Ishikawa (cell line): ENCODE results near the gene NEK1.

Experiments used
- CEBPB ChIP-seq: IDR thresholded peaks from 2 replicates; pipeline ENCODE4 v1.6.1; 2012
- CREB1 ChIP-seq: IDR thresholded peaks from 2 replicates; pipeline ENCODE4 v1.6.1; 2012; ENCODE audit warnings: low read depth
- EGR1 ChIP-seq: IDR thresholded peaks from 2 replicates; pipeline ENCODE4 v1.6.1; 2012
- EP300 ChIP-seq: IDR thresholded peaks from 2 replicates; pipeline ENCODE4 v1.6.1; 2012; ENCODE audit warnings: borderline replicate concordance
- FOXM1 ChIP-seq: IDR thresholded peaks from 2 replicates; pipeline ENCODE4 v1.6.1; 2012; ENCODE audit warnings: low read depth, borderline replicate concordance
- MAX ChIP-seq: IDR thresholded peaks from 2 replicates; pipeline ENCODE4 v1.6.1; 2012
- NFIC ChIP-seq: IDR thresholded peaks from 2 replicates; pipeline ENCODE4 v1.6.1; 2012
- RAD21 ChIP-seq: IDR thresholded peaks from 2 replicates; pipeline ENCODE4 v1.6.1; 2012; ENCODE audit warnings: low read depth
- TAF1 ChIP-seq: IDR thresholded peaks from 2 replicates; pipeline ENCODE4 v1.6.1; 2012; ENCODE audit warnings: low read depth, mild to moderate bottlenecking
- TCF12 ChIP-seq: IDR thresholded peaks from 2 replicates; pipeline ENCODE4 v1.6.1; 2012; ENCODE audit warnings: low read depth
- TEAD4 ChIP-seq: IDR thresholded peaks from 2 replicates; pipeline ENCODE4 v1.6.1; 2012
- YY1 ChIP-seq: IDR thresholded peaks from 2 replicates; pipeline ENCODE4 v1.6.1; 2012; ENCODE audit warnings: low read depth
- ZBTB7A ChIP-seq: IDR thresholded peaks from 2 replicates; pipeline ENCODE4 v1.6.1; 2012; ENCODE audit warnings: low read depth
- TF ChIP-seq, protein P1 (sequence below): IDR thresholded peaks from 2 replicates; pipeline ENCODE4 v1.6.1; 2012; ENCODE audit warnings: low read depth, mild to moderate bottlenecking
- TF ChIP-seq, protein P2 (sequence below): IDR thresholded peaks from 2 replicates; pipeline ENCODE4 v1.6.1; 2012

Gene NEK1

DNA sequence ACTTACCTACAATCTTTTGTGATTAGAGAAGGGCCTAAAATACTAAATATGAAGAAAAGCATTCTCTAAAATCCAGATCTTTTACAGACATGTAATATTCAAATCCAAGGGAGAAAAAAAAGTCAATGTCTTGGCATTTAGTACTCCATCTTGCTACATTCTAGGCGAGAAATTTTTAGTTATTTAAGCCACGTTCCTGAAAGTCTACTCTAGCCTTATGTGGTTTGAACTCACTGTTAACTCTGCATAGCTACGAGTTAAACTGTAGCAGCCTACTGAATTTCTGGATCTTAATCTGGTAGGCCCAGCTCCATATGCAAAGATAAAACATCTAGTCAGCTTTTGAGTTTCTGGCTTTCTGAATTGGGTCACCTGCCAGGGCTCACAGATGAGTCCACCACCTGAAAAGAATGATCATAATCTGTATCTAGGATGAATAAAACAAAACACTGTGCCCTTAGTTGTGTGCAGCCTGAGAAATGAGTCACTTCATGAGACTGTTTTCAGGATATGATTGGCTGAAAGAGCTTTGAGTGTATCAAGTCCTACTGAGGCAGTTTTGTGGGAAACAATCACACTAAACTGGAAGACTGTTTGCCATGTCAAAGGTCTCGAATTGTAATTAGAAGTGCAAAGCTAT, 3.2 kb upstream of the NEK1 start:
- TF ChIP-seq YY1 (no peak), TEAD4 (no peak), FOXM1 (no peak), CEBPB (no peak), CREB1 (no peak), TAF1 (no peak), RAD21 (no peak), NFIC (no peak), TCF12 (no peak), ZBTB7A (no peak), EP300 (no peak)
- TF ChIP-seq, protein P1, sequence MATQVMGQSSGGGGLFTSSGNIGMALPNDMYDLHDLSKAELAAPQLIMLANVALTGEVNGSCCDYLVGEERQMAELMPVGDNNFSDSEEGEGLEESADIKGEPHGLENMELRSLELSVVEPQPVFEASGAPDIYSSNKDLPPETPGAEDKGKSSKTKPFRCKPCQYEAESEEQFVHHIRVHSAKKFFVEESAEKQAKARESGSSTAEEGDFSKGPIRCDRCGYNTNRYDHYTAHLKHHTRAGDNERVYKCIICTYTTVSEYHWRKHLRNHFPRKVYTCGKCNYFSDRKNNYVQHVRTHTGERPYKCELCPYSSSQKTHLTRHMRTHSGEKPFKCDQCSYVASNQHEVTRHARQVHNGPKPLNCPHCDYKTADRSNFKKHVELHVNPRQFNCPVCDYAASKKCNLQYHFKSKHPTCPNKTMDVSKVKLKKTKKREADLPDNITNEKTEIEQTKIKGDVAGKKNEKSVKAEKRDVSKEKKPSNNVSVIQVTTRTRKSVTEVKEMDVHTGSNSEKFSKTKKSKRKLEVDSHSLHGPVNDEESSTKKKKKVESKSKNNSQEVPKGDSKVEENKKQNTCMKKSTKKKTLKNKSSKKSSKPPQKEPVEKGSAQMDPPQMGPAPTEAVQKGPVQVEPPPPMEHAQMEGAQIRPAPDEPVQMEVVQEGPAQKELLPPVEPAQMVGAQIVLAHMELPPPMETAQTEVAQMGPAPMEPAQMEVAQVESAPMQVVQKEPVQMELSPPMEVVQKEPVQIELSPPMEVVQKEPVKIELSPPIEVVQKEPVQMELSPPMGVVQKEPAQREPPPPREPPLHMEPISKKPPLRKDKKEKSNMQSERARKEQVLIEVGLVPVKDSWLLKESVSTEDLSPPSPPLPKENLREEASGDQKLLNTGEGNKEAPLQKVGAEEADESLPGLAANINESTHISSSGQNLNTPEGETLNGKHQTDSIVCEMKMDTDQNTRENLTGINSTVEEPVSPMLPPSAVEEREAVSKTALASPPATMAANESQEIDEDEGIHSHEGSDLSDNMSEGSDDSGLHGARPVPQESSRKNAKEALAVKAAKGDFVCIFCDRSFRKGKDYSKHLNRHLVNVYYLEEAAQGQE: no peak

DNA sequence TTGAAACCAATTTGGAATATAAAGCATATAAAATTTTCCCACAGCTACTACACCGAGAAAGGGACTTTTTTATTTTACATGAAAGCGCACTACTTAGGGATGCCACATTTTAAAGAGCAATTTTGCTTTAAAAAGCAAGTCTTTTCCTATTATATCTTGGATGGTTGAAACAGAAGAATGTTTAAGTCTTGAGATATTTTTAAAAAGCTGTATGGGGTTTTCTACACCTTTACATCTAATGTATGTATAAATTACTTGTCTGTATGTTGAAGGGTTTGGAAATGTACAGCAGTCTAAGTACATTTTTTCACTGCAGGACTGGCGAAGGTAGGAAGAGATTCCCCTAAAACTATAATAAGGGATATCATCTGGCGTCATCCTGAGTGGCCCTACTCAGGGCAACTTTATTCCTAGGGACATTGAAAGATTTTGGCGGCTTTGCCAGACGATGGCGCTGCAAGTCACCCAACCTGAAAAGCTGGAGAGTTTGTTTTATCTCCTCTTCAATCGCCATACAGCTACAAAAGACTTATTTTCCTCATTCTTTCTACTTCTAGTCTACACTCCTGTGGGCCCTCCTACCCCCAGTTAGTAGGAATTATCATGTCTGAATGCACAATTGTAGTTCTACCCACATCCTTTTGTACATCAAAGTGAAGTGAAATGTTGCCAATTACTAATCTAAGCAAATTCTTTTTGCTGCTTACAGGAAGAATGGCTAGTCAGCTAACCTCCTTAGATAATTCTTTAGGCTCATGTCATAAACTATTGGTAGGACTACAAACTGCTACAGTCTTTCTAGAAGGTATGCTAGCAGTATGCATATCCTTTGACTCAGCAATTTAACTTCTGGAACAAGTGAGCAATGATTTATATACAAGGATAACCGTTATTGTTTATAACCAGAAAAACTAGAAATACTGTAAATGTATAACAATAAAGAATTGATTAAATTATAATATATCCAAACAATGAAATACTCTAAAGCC, 782 bp upstream of the NEK1 start:
- peak; percentile 79 for TF ChIP-seq RAD21
- TF ChIP-seq ZBTB7A: no peak
- TF ChIP-seq CREB1: no peak
- TF ChIP-seq MAX: no peak
- TF ChIP-seq TCF12: no peak
- TF ChIP-seq, protein P1: no peak

DNA sequence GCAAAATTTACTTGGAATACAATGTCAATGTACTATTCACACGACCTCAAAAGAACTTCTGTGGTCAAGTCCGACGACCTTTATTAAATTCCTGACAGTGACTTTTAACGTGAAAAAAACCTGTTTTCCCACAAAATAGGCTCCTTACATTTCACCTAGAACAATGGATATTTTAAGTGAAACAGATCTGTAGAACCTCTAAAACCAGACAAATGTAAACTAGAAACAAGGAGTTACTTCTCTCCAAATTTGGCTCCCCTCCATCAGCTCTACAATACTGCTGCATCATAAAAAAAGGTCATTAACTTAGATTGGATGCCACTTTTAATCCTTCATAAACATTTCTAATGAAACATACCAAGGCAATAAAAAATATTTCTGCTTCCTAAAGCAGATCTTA, 1.2 kb downstream of the NEK1 start:
- no peak for TF ChIP-seq MAX

- no peak for TF ChIP-seq EP300
- no peak for TF ChIP-seq FOXM1
- no peak for TF ChIP-seq YY1
- no peak for TF ChIP-seq RAD21
- TF ChIP-seq TAF1: no peak
- no peak for TF ChIP-seq ZBTB7A
- TF ChIP-seq MAX: no peak
- no peak for TF ChIP-seq TEAD4
- TF ChIP-seq EGR1: no peak
- TF ChIP-seq, protein P2, sequence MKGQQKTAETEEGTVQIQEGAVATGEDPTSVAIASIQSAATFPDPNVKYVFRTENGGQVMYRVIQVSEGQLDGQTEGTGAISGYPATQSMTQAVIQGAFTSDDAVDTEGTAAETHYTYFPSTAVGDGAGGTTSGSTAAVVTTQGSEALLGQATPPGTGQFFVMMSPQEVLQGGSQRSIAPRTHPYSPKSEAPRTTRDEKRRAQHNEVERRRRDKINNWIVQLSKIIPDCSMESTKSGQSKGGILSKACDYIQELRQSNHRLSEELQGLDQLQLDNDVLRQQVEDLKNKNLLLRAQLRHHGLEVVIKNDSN: no peak
- TF ChIP-seq CREB1: no peak
- no peak for TF ChIP-seq CEBPB
- no peak for TF ChIP-seq NFIC
Observed at GRCh38 chr4:169604903-169605331, 7.5 kb downstream of the NEK1 start.

DNA sequence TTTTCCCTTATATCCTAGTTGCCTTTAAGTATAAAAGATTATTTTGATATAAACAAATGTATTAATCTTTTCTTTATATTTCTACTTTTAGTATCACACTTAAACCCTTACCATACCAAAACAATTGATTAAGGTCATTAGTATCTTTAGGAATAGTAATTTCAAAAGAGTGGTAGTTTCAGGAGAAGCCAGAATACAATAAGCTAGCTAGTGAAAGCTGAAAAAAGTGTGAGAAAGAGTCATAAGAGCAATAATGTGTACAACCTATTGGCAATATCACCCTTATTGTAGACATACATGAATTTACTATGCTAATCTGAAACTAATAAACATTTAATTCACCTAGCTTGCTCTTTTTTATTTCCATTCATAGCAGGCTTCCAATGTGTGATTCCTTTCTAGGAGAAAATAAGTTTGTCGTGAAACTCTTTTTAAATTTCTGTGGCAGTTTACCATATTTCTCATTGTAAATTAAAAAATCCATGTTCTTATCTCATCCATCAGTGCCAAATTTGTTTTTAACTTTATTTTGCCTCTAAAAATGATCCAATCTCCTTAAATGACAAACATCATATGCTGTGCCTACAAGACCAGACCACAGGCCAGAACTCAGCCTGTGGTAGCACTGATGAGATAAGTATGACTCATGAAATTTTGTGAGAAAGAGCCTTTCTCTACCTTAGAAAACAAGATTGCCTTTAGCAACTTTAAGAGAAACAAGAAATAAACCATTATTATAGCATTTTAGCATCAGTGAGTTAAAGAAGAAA, 8.1 kb downstream of the NEK1 start:
- TF ChIP-seq, protein P2: no peak
- TF ChIP-seq CREB1 (no peak), NFIC (no peak), CEBPB (no peak), TEAD4 (no peak), TAF1 (no peak)
